ENCODE measurements around the gene PIGQ.

Gene PIGQ

GRCh38 chr16:534135-534534 is 35.6 kb upstream of the PIGQ start:
- no peak for DNase-seq (ENCODE audit: low read depth, low spot score)

GRCh38 chr16:534856-535445 is 34.8 kb upstream of the PIGQ start:
- no peak for DNase-seq (ENCODE audit: low read depth, low spot score)

GRCh38 chr16:535446-536405 is 34.0 kb upstream of the PIGQ start:
- DNase-seq (ENCODE audit: low read depth, low spot score): peak; percentile 88

GRCh38 chr16:536746-537145 is 33.0 kb upstream of the PIGQ start:
- DNase-seq (ENCODE audit: low read depth, low spot score): no peak

GRCh38 chr16:537415-538335 is 32.1 kb upstream of the PIGQ start:
- no peak for DNase-seq (ENCODE audit: low read depth, low spot score)

GRCh38 chr16:539901-540530 is 29.8 kb upstream of the PIGQ start:
- peak; percentile 62 for DNase-seq (ENCODE audit: low read depth, low spot score)

GRCh38 chr16:540645-541340 is 29.0 kb upstream of the PIGQ start:
- no peak for DNase-seq (ENCODE audit: low read depth, low spot score)

GRCh38 chr16:543301-544164 is 26.2 kb upstream of the PIGQ start:
- DNase-seq (ENCODE audit: low read depth, low spot score): no peak

GRCh38 chr16:544517-544916 is 25.3 kb upstream of the PIGQ start:
- no peak for DNase-seq (ENCODE audit: low read depth, low spot score)

GRCh38 chr16:546909-547770 is 22.6 kb upstream of the PIGQ start:
- peak; percentile 48 for DNase-seq (ENCODE audit: low read depth, low spot score)

GRCh38 chr16:548586-548985 is 21.2 kb upstream of the PIGQ start:
- DNase-seq (ENCODE audit: low read depth, low spot score): no peak

- no peak for DNase-seq (ENCODE audit: low read depth, low spot score)
Measured at GRCh38 chr16:549544-550263, 20.1 kb upstream of the PIGQ start.

GRCh38 chr16:551210-551609 is 18.6 kb upstream of the PIGQ start:
- DNase-seq (ENCODE audit: low read depth, low spot score): no peak

- DNase-seq (ENCODE audit: low read depth, low spot score): no peak
Measured at GRCh38 chr16:552171-552570, 17.6 kb upstream of the PIGQ start.

- DNase-seq (ENCODE audit: low read depth, low spot score): no peak
Measured at GRCh38 chr16:553601-554296, 16.0 kb upstream of the PIGQ start.

- DNase-seq (ENCODE audit: low read depth, low spot score): no peak
Measured at GRCh38 chr16:554297-554621, 15.5 kb upstream of the PIGQ start.

GRCh38 chr16:554640-555365 is 15.0 kb upstream of the PIGQ start:
- DNase-seq (ENCODE audit: low read depth, low spot score): peak; percentile 61
